CD4-positive, alpha-beta memory T cell (primary cell): ENCODE results near the gene FLYWCH1. TPM values are rescaled to one million over a fixed set of nuclear protein-coding genes. Genes with fewer than 3 reads are reported as not detected.

ENCODE experiments used
- CTCF ChIA-PET: fragments of 350-600 bp; sonication (Branson Sonifier 250); formaldehyde crosslinking; loops from one replicate; lab custom pipeline; 2021; ENCODE audit warnings: inconsistent platforms; ENCODE audit not compliant: partially characterized antibody; lab: Charles Lee
- POLR2A ChIA-PET: fragments of 350-600 bp; sonication (Branson Sonifier 250); formaldehyde crosslinking; loops from one replicate; lab custom pipeline; 2021; ENCODE audit not compliant: partially characterized antibody; lab: Charles Lee
- DNase-seq, 5 donors: peaks; one replicate each; pipeline versions ENCODE4 v3.0.0 to v3.0.0-alpha.2; 2020 to 2022; ENCODE audit warnings: mixed read lengths in 1 of 5
- H3K27ac ChIP-seq: one replicate; pipeline ENCODE4 v1.7.0; 2013; ENCODE audit warnings: low read depth, low read length
- H3K27me3 ChIP-seq: 2 replicates; pipeline ENCODE4 v1.7.0; 2013; ENCODE audit warnings: mild to moderate bottlenecking, low read length, moderate library complexity; ENCODE audit not compliant: insufficient read depth
- H3K36me3 ChIP-seq: 2 replicates; pipeline ENCODE4 v1.7.0; 2013; ENCODE audit warnings: mild to moderate bottlenecking, low read length, moderate library complexity; ENCODE audit not compliant: insufficient read depth
- H3K4me1 ChIP-seq: 2 replicates; pipeline ENCODE4 v1.7.0; 2013; ENCODE audit warnings: mild to moderate bottlenecking, low read length, moderate library complexity; ENCODE audit not compliant: insufficient read depth
- H3K4me3 ChIP-seq, 2 donors: one replicate each; pipeline ENCODE4 v1.7.0; 2013; ENCODE audit warnings: low read length in 2 of 2, mild to moderate bottlenecking in 1 of 2
- H3K9me3 ChIP-seq, 2 donors: one replicate each; pipeline ENCODE4 v1.7.0; 2013; ENCODE audit warnings: low read length in 2 of 2, control low read depth in 1 of 2; ENCODE audit not compliant: control insufficient read depth in 1 of 2
- H3K27ac Mint-ChIP-seq, 7 donors: one replicate each; pipeline ENCODE4 v1.8.0; 2020 to 2021; ENCODE audit warnings: mixed read lengths in 7 of 7, mild to moderate bottlenecking in 6 of 7, inconsistent platforms in 3 of 7, moderate library complexity in 3 of 7
- H3K27me3 Mint-ChIP-seq, 2 donors: one replicate each; pipeline ENCODE4 v1.8.0; 2020 to 2021; ENCODE audit warnings: mixed read lengths in 2 of 2
- H3K36me3 Mint-ChIP-seq, 2 donors: one replicate each; pipeline ENCODE4 v1.8.0; 2020 to 2021; ENCODE audit warnings: mixed read lengths in 2 of 2, inconsistent platforms in 1 of 2, mild to moderate bottlenecking in 1 of 2
- H3K4me1 Mint-ChIP-seq, 4 donors: one replicate each; pipeline ENCODE4 v1.8.0; 2020 to 2021; ENCODE audit warnings: mixed read lengths in 4 of 4, mild to moderate bottlenecking in 1 of 4
- H3K4me3 Mint-ChIP-seq, 8 donors: one replicate each; pipeline ENCODE4 v1.8.0; 2020 to 2021; ENCODE audit warnings: mixed read lengths in 8 of 8, mild to moderate bottlenecking in 7 of 8, moderate library complexity in 6 of 8, inconsistent platforms in 3 of 8
- H3K9me3 Mint-ChIP-seq, 8 donors: one replicate each; pipeline ENCODE4 v1.8.0; 2020 to 2021; ENCODE audit warnings: mixed read lengths in 8 of 8, mild to moderate bottlenecking in 5 of 8, inconsistent platforms in 3 of 8, moderate library complexity in 1 of 8
- intact Hi-C: fragments of 100-400 bp; cut with micrococcal nuclease; formaldehyde crosslinking; loops from one replicate; pipeline ENCODE4 v1.15.1; 2023
- polyA plus RNA-seq, 2 donors: library from polyadenylated mRNA; unstranded; fragments of 300-500 nt; fragmentation: Illumina TruSeq; gene quantifications; one replicate each; pipeline ENCODE4 v1.2.3, GENCODE V29; 2021
- total RNA-seq, 2 experiments: library from RNA; stranded (reverse); gene quantifications; one replicate each; pipeline ENCODE4 v1.2.3, GENCODE V29; 2021

Gene FLYWCH1
- total RNA-seq: 100 to 1,000 TPM; 121 to 123 TPM
- polyA plus RNA-seq: 10 to 100 TPM in 1 of 2 donors, 1 to 10 TPM in 1; 7.1 to 21.2 TPM

GRCh38 chr16:2911638-2912329 is at the start of gene FLYWCH1:
FLYWCH1 (plus strand) TSS chr16:2911931; CDS start chr16:2929686, 17,755 bp downstream.
- no peaks in the 10 kb centered on the region for H3K9me3 ChIP-seq
- no peaks in the 10 kb centered on the region for H3K27me3 ChIP-seq
- Mint-ChIP-seq H3K9me3 (no peaks in the 10 kb centered on the region), H3K4me3 (peak within 1 kb of the TSS; percentile 91 to 97 (median 92)), H3K27ac (peak within 1 kb of the TSS; percentile 87 to 97 (median 94)), H3K4me1 (peaks cover 12 to 32% (median 23%) of the 10 kb centered on the region in 4 donors), H3K27me3 (no peaks in the 10 kb centered on the region), H3K36me3 (peaks cover 3 to 21% of the 10 kb centered on the region in 2 donors)
- ChIA-PET POLR2A (interaction anchor here (0.6 to 3.7 kb wide), 17 partner anchors 8 to 239 kb away, joined by 3 to 54 read pairs (median 4); partner anchors contain the start of genes ELOB, FLYWCH2, KCTD5 and PKMYT1), CTCF (interaction anchor here (0.6 to 4.3 kb wide), 9 partner anchors 8 to 71 kb away, joined by 3 to 29 read pairs (median 4); partner anchors contain the start of gene FLYWCH2)
- peak; percentile 97 to 98 (median 97) for DNase-seq
- H3K36me3 ChIP-seq: peaks cover 15% of the 10 kb centered on the region
- peaks cover 20% of the 10 kb centered on the region for H3K4me1 ChIP-seq
- intact Hi-C loops: loop anchor here (1.0 kb wide), 1 partner anchor 28 kb away; the partner anchor contains the start of gene FLYWCH2
- peak within 1 kb of the TSS; percentile 78 to 84 for H3K4me3 ChIP-seq
- H3K27ac ChIP-seq: peak within 1 kb of the TSS; percentile 72

- CTCF ChIA-PET: interaction anchor here (1.2 to 1.5 kb wide), 2 partner anchors 9 to 55 kb away, joined by 3 to 5 read pairs; no protein-coding TSS in a partner anchor
These were observed 46.1 kb upstream of the FLYWCH1 start for GRCh38 chr16:2865651-2866050.

GRCh38 chr16:2866431-2866830 is 45.3 kb upstream of the FLYWCH1 start:
- Histone ChIP-seq H3K36me3 (no peaks in the 10 kb centered on the region), H3K4me1 (peaks cover 13% of the 10 kb centered on the region), H3K27ac (no peak overlapping the region), H3K4me3 (no peak overlapping the region), H3K9me3 (no peaks in the 10 kb centered on the region), H3K27me3 (no peaks in the 10 kb centered on the region)
- no peak for DNase-seq
- intact Hi-C loops: loop anchor here (5.0 to 10.0 kb wide), 2 partner anchors 89 to 112 kb away; partner anchors contain the start of genes ELOB and SRRM2
- peak overlapping the region in 3 of 8 donors; percentile 29 to 61 (median 45) for H3K4me3 Mint-ChIP-seq
- POLR2A ChIA-PET: no interaction called here
- H3K36me3 Mint-ChIP-seq: no peaks in the 10 kb centered on the region
- H3K9me3 Mint-ChIP-seq: peaks cover 0 to 2% (median 0%) of the 10 kb centered on the region in 8 donors
- CTCF ChIA-PET: interaction anchor here (1.2 to 2.9 kb wide), 4 partner anchors 10 to 54 kb away, joined by 3 to 35 read pairs (median 9); no protein-coding TSS in a partner anchor
- H3K27me3 Mint-ChIP-seq: peaks cover 1 to 2% of the 10 kb centered on the region in 2 donors
- H3K4me1 Mint-ChIP-seq: peaks cover 7 to 25% (median 13%) of the 10 kb centered on the region in 4 donors
- peak overlapping the region in 6 of 7 donors; percentile 14 to 79 (median 30) for H3K27ac Mint-ChIP-seq

More at GRCh38 chr16:2865651-2866050, 46.1 kb upstream of the FLYWCH1 start:
- peaks cover 0 to 3% of the 10 kb centered on the region in 2 donors for H3K36me3 Mint-ChIP-seq
- peaks cover 0 to 7% (median 2%) of the 10 kb centered on the region in 8 donors for H3K9me3 Mint-ChIP-seq
- POLR2A ChIA-PET: no interaction called here
- Histone ChIP-seq H3K27ac (no peak overlapping the region), H3K4me1 (peaks cover 13% of the 10 kb centered on the region), H3K27me3 (no peaks in the 10 kb centered on the region), H3K36me3 (no peaks in the 10 kb centered on the region), H3K9me3 (no peaks in the 10 kb centered on the region), H3K4me3 (no peak overlapping the region)
- intact Hi-C loops: loop anchor here (5.0 to 10.0 kb wide), 2 partner anchors 88 to 111 kb away; partner anchors contain the start of genes ELOB and SRRM2
- H3K4me3 Mint-ChIP-seq: no peak overlapping the region
- peak in 1 of 5 donors; percentile 16 for DNase-seq
- peaks cover 7 to 25% (median 13%) of the 10 kb centered on the region in 4 donors for H3K4me1 Mint-ChIP-seq
- peaks cover 5% of the 10 kb centered on the region in 2 donors for H3K27me3 Mint-ChIP-seq
- H3K27ac Mint-ChIP-seq: peak overlapping the region in 3 of 7 donors; percentile 43 to 66 (median 55)

- no peaks in the 10 kb centered on the region for H3K9me3 Mint-ChIP-seq
- Histone ChIP-seq H3K27me3 (no peaks in the 10 kb centered on the region), H3K4me1 (peaks cover 13% of the 10 kb centered on the region), H3K27ac (peak overlapping the region; percentile 69), H3K4me3 (peak overlapping the region; percentile 17 to 76), H3K9me3 (no peaks in the 10 kb centered on the region), H3K36me3 (no peaks in the 10 kb centered on the region)
- ChIA-PET CTCF (interaction anchor here (0.7 to 3.0 kb wide), 23 partner anchors 9 to 146 kb away, joined by 3 to 35 read pairs (median 5); partner anchors contain the start of genes FLYWCH1, FLYWCH2 and PRSS22), POLR2A (interaction anchor here (0.8 to 2.4 kb wide), 15 partner anchors 13 to 903 kb away, joined by 3 to 30 read pairs (median 6); partner anchors contain the start of genes AMDHD2, ELOB, FLYWCH1 and FLYWCH2)
- no peaks in the 10 kb centered on the region for H3K27me3 Mint-ChIP-seq
- H3K4me3 Mint-ChIP-seq: peak overlapping the region; percentile 77 to 90 (median 88)
- H3K36me3 Mint-ChIP-seq: no peaks in the 10 kb centered on the region
- H3K27ac Mint-ChIP-seq: peak overlapping the region; percentile 54 to 94 (median 91)
- intact Hi-C loops: loop anchor here (5.0 to 10.0 kb wide), 2 partner anchors 90 to 113 kb away; partner anchors contain the start of genes ELOB and SRRM2
- peaks cover 7 to 25% (median 13%) of the 10 kb centered on the region in 4 donors for H3K4me1 Mint-ChIP-seq
- no peak for DNase-seq
These were observed 44.1 kb upstream of the FLYWCH1 start for GRCh38 chr16:2867661-2867986.

GRCh38 chr16:2867987-2868789 is 43.5 kb upstream of the FLYWCH1 start:
- peak; percentile 94 to 98 (median 96) for DNase-seq
- H3K9me3 Mint-ChIP-seq: no peaks in the 10 kb centered on the region
- Histone ChIP-seq H3K36me3 (no peaks in the 10 kb centered on the region), H3K4me1 (peaks cover 13% of the 10 kb centered on the region), H3K27ac (peak overlapping the region; percentile 69), H3K27me3 (no peaks in the 10 kb centered on the region), H3K9me3 (no peaks in the 10 kb centered on the region), H3K4me3 (peak overlapping the region; percentile 17 to 76)
- ChIA-PET POLR2A (interaction anchor here (0.6 to 2.4 kb wide), 19 partner anchors 12 to 903 kb away, joined by 3 to 30 read pairs (median 5); partner anchors contain the start of genes AMDHD2, ELOB, FLYWCH1 and FLYWCH2), CTCF (interaction anchor here (0.6 to 3.0 kb wide), 29 partner anchors 10 to 147 kb away, joined by 3 to 35 read pairs (median 4); partner anchors contain the start of genes FLYWCH1, FLYWCH2 and PRSS22)
- no peaks in the 10 kb centered on the region for H3K27me3 Mint-ChIP-seq
- no peaks in the 10 kb centered on the region for H3K36me3 Mint-ChIP-seq
- peaks cover 7 to 25% (median 13%) of the 10 kb centered on the region in 4 donors for H3K4me1 Mint-ChIP-seq
- peak overlapping the region; percentile 77 to 90 (median 88) for H3K4me3 Mint-ChIP-seq
- peak overlapping the region; percentile 54 to 94 (median 91) for H3K27ac Mint-ChIP-seq
- intact Hi-C loops: loop anchor here (1.0 to 10.0 kb wide), 6 partner anchors 14 to 186 kb away; partner anchors contain the start of genes ELOB, KCTD5 and SRRM2

GRCh38 chr16:2871926-2872325 is 39.8 kb upstream of the FLYWCH1 start:
- POLR2A ChIA-PET: interaction anchor here (0.8 to 0.9 kb wide), 2 partner anchors 12 to 55 kb away, joined by 3 to 5 read pairs; no protein-coding TSS in a partner anchor
- H3K4me3 ChIP-seq: no peak overlapping the region
- no peaks in the 10 kb centered on the region for H3K27me3 ChIP-seq
- Mint-ChIP-seq H3K4me3 (no peak overlapping the region), H3K27ac (no peak overlapping the region), H3K36me3 (no peaks in the 10 kb centered on the region), H3K9me3 (no peaks in the 10 kb centered on the region), H3K27me3 (peaks cover 0 to 2% of the 10 kb centered on the region in 2 donors), H3K4me1 (peaks cover 5 to 17% (median 7%) of the 10 kb centered on the region in 4 donors)
- CTCF ChIA-PET: interaction anchor here (0.7 to 2.9 kb wide), 6 partner anchors 9 to 90 kb away, joined by 3 to 10 read pairs (median 3); no protein-coding TSS in a partner anchor
- no peak overlapping the region for H3K27ac ChIP-seq
- intact Hi-C loops: no loop called here
- no peaks in the 10 kb centered on the region for H3K9me3 ChIP-seq
- H3K4me1 ChIP-seq: peaks cover 18% of the 10 kb centered on the region
- DNase-seq: no peak
- H3K36me3 ChIP-seq: no peaks in the 10 kb centered on the region
